ENCODE results near the gene HMGCS2. TPM values are rescaled to one million over a fixed set of nuclear protein-coding genes. Genes with fewer than 3 reads are reported as not detected.

Gene HMGCS2
- polyA plus RNA-seq, 2 of the 4 experiments (the other 2 are of a cell fraction) = not detected

- ChIA-PET CTCF (interaction anchor here (0.6 kb wide), 1 partner anchor 12 kb away, joined by 3 read pairs; no protein-coding TSS in a partner anchor), POLR2A (no interaction called here)
- Histone ChIP-seq H3K9me3 (no peaks in the 10 kb centered on the region), H3K4me3 (no peak overlapping the region), H3K4me1 (peaks cover 8% of the 10 kb centered on the region; the same call in 1 of the 3 replicates), H3K4me2 (no peak overlapping the region), H3K27ac (no peak overlapping the region)
- WGBS (ENCODE audit: missing lambda C conversion rate) = 14% methylated on average over 2 of the region's 2 CpGs
- ATAC-seq (no peak), DNase-seq (ENCODE audit: low read depth in 1 of 2, low spot score in 1 of 2) (no peak), FAIRE-seq (no peak)
- TF ChIP-seq HDAC2 (IDR thresholded peaks at IDR 0.05) = no peak
- TF ChIP-seq BHLHE40 (IDR thresholded peaks at IDR 0.05; ENCODE audit: low read depth, low read length) = no peak
- no peak for TF ChIP-seq EHMT2 (IDR thresholded peaks at IDR 0.05; ENCODE audit: low read depth)
- no peak for TF ChIP-seq CTCF (IDR thresholded peaks at IDR 0.05)
- TF ChIP-seq JUN (IDR thresholded peaks at IDR 0.05) = no peak
Measured at GRCh38 chr1:119767486-119767885, 1.2 kb downstream of the HMGCS2 start.

- Histone ChIP-seq H3K9me3 (no peaks in the 10 kb centered on the region), H3K4me2 (peak overlapping the region; percentile 6; the same call in 1 of the 3 replicates), H3K4me1 (peaks cover 8% of the 10 kb centered on the region; the same call in 1 of the 3 replicates), H3K4me3 (no peak overlapping the region), H3K27ac (no peak overlapping the region)
- ATAC-seq (peak; percentile 39 to 69; a peak in 3 of 6 replicates), DNase-seq (ENCODE audit: low read depth in 1 of 2, low spot score in 1 of 2) (peak in 1 of 2 experiments; percentile 13), FAIRE-seq (no peak)
- CTCF ChIA-PET = interaction anchor here (1.5 kb wide), 1 partner anchor 23 kb away, joined by 5 read pairs; no protein-coding TSS in a partner anchor
- POLR2A ChIA-PET = no interaction called here
- WGBS (ENCODE audit: missing lambda C conversion rate) = 5% methylated on average over 4 of the region's 4 CpGs
- TF ChIP-seq MAX (IDR thresholded peaks at IDR 0.05) (no peak), ELK1 (IDR thresholded peaks at IDR 0.05; ENCODE audit: low read depth, low read length) (no peak), KDM5A (IDR thresholded peaks at IDR 0.05) (no peak), CHD4 (IDR thresholded peaks at IDR 0.05; ENCODE audit: borderline replicate concordance) (no peak), GATA3 (IDR thresholded peaks at IDR 0.05; ENCODE audit: borderline replicate concordance) (no peak), ZFP36 (IDR thresholded peaks at IDR 0.05; ENCODE audit: borderline replicate concordance, partially characterized antibody) (no peak), E2F6 (IDR thresholded peaks at IDR 0.05; ENCODE audit: borderline replicate concordance, low read depth) (no peak), ESRRA (IDR thresholded peaks at IDR 0.05; ENCODE audit: borderline replicate concordance, low read length) (no peak), BHLHE40 (IDR thresholded peaks at IDR 0.05; ENCODE audit: low read depth, low read length) (no peak), BCL3 (IDR thresholded peaks at IDR 0.05) (no peak), ZSCAN20 (CRISPR knock-in tag; IDR thresholded peaks at IDR 0.05) (no peak), HOXB13 (CRISPR knock-in tag; IDR thresholded peaks at IDR 0.05; ENCODE audit: low read depth) (no peak), MAZ (IDR thresholded peaks at IDR 0.05; ENCODE audit: borderline replicate concordance, low read depth, low read length) (no peak)
Measured at GRCh38 chr1:119766374-119766794, 2.3 kb downstream of the HMGCS2 start.

GRCh38 chr1:119764220-119764619, 4.5 kb downstream of the HMGCS2 start:
- no peak for FAIRE-seq
- no peak for ATAC-seq
- ChIA-PET POLR2A (no interaction called here), CTCF (interaction anchor here (1.0 kb wide), 1 partner anchor 45 kb away, joined by 3 read pairs; no protein-coding TSS in a partner anchor)
- peaks cover 8% of the 10 kb centered on the region; the same call in 1 of the 3 replicates for H3K4me1 ChIP-seq
- no peak overlapping the region for H3K4me2 ChIP-seq
- no peak overlapping the region for H3K4me3 ChIP-seq
- TF ChIP-seq NFE2L2 (conservative IDR thresholded peaks at IDR 0.05; ENCODE audit: low read length) (no peak), NR3C1 (IDR thresholded peaks at IDR 0.05) (no peak), CEBPB (IDR thresholded peaks at IDR 0.05) (no peak), KDM5A (IDR thresholded peaks at IDR 0.05) (no peak), MYC (IDR thresholded peaks at IDR 0.05; ENCODE audit: borderline replicate concordance, low read length) (no peak), CBX8 (IDR thresholded peaks at IDR 0.05) (no peak), ZC3H11A (IDR thresholded peaks at IDR 0.05) (no peak), ESRRA (IDR thresholded peaks at IDR 0.05; ENCODE audit: borderline replicate concordance, low read length) (no peak), BHLHE40 (IDR thresholded peaks at IDR 0.05; ENCODE audit: low read depth, low read length) (no peak)
- H3K9me3 ChIP-seq = no peaks in the 10 kb centered on the region
- no peak overlapping the region for H3K27ac ChIP-seq
- no peak for DNase-seq (ENCODE audit: low read depth in 1 of 2, low spot score in 1 of 2)
- 61% methylated on average over 6 of the region's 6 CpGs for WGBS (ENCODE audit: missing lambda C conversion rate)

Measured in A549 (cell line).